ENCODE data around the gene BABAM2.

Gene BABAM2

GRCh38 chr2:28034696-28035095 is 144.2 kb downstream of the BABAM2 start:
- no peak for DNase-seq (ENCODE audit: low read depth)

GRCh38 chr2:28035163-28035690 is 144.7 kb downstream of the BABAM2 start:
- DNase-seq (ENCODE audit: low read depth), result no peak

GRCh38 chr2:28035816-28036215 is 145.3 kb downstream of the BABAM2 start:
- DNase-seq (ENCODE audit: low read depth), result no peak

GRCh38 chr2:28036307-28036706 is 145.8 kb downstream of the BABAM2 start:
- DNase-seq (ENCODE audit: low read depth), result no peak

- no peak for DNase-seq (ENCODE audit: low read depth)
These were observed 148.2 kb downstream of the BABAM2 start for GRCh38 chr2:28038722-28039121.

- DNase-seq (ENCODE audit: low read depth), result no peak
These were observed 155.3 kb downstream of the BABAM2 start for GRCh38 chr2:28045676-28046351.

GRCh38 chr2:28046921-28047320 is 156.4 kb downstream of the BABAM2 start:
- no peak for DNase-seq (ENCODE audit: low read depth)

GRCh38 chr2:28047681-28048080 is 157.2 kb downstream of the BABAM2 start:
- DNase-seq (ENCODE audit: low read depth), result peak; percentile 68

- DNase-seq (ENCODE audit: low read depth), result peak; percentile 1
These were observed 157.8 kb downstream of the BABAM2 start for GRCh38 chr2:28048341-28048740.

- DNase-seq (ENCODE audit: low read depth), result no peak
These were observed 158.9 kb downstream of the BABAM2 start for GRCh38 chr2:28049416-28049815.

- DNase-seq (ENCODE audit: low read depth), result no peak
These were observed 159.4 kb downstream of the BABAM2 start for GRCh38 chr2:28049899-28050298.

GRCh38 chr2:28052691-28053090 is 162.2 kb downstream of the BABAM2 start:
- DNase-seq (ENCODE audit: low read depth), result no peak

- no peak for DNase-seq (ENCODE audit: low read depth)
These were observed 163.1 kb downstream of the BABAM2 start for GRCh38 chr2:28053597-28053996.

GRCh38 chr2:28054916-28055315 is 164.4 kb downstream of the BABAM2 start:
- no peak for DNase-seq (ENCODE audit: low read depth)

GRCh38 chr2:28055325-28055970 is 164.9 kb downstream of the BABAM2 start:
- no peak for DNase-seq (ENCODE audit: low read depth)

GRCh38 chr2:28058791-28059190 is 168.3 kb downstream of the BABAM2 start:
- DNase-seq (ENCODE audit: low read depth), result no peak

GRCh38 chr2:28062867-28063266 is 172.3 kb downstream of the BABAM2 start:
- DNase-seq (ENCODE audit: low read depth), result no peak

GRCh38 chr2:28063492-28063962 is 173.0 kb downstream of the BABAM2 start:
- no peak for DNase-seq (ENCODE audit: low read depth)

GRCh38 chr2:28067602-28068001 is 177.1 kb downstream of the BABAM2 start:
- no peak for DNase-seq (ENCODE audit: low read depth)

- DNase-seq (ENCODE audit: low read depth), result no peak
These were observed 177.6 kb downstream of the BABAM2 start for GRCh38 chr2:28068088-28068487.

- DNase-seq (ENCODE audit: low read depth), result no peak
These were observed 178.0 kb downstream of the BABAM2 start for GRCh38 chr2:28068527-28068926.

- no peak for DNase-seq (ENCODE audit: low read depth)
These were observed 180.7 kb downstream of the BABAM2 start for GRCh38 chr2:28071221-28071620.

GRCh38 chr2:28074137-28074536 is 183.6 kb downstream of the BABAM2 start:
- no peak for DNase-seq (ENCODE audit: low read depth)

GRCh38 chr2:28080911-28081310 is 190.4 kb downstream of the BABAM2 start:
- no peak for DNase-seq (ENCODE audit: low read depth)
